Uterus (tissue), 2 donors: ENCODE results near the gene SLC26A2.

Source experiments
- POLR2A ChIP-seq, 2 donors: fragments of 450-650 bp; IDR thresholded peaks; one replicate each; pipeline ENCODE4 v1.6.1; 2016; ENCODE audit warnings: antibody characterized with exemption in 2 of 2, mild to moderate bottlenecking in 1 of 2, moderate library complexity in 1 of 2
- TF ChIP-seq, protein P1 (sequence below), 4 experiments: fragments of 200-600 bp in 2 of 4; fragments of 450-650 bp in 2 of 4; sonication (generic) in 2 of 4; IDR thresholded peaks; one replicate each; pipeline ENCODE4 v1.5.1; 2016 to 2019; ENCODE audit warnings: antibody characterized with exemption in 4 of 4, mild to moderate bottlenecking in 2 of 4, moderate library complexity in 1 of 4

GRCh38 chr5:149911031-149911430 lies 49.5 kb upstream of the SLC26A2 start:
- TF ChIP-seq, protein P1, sequence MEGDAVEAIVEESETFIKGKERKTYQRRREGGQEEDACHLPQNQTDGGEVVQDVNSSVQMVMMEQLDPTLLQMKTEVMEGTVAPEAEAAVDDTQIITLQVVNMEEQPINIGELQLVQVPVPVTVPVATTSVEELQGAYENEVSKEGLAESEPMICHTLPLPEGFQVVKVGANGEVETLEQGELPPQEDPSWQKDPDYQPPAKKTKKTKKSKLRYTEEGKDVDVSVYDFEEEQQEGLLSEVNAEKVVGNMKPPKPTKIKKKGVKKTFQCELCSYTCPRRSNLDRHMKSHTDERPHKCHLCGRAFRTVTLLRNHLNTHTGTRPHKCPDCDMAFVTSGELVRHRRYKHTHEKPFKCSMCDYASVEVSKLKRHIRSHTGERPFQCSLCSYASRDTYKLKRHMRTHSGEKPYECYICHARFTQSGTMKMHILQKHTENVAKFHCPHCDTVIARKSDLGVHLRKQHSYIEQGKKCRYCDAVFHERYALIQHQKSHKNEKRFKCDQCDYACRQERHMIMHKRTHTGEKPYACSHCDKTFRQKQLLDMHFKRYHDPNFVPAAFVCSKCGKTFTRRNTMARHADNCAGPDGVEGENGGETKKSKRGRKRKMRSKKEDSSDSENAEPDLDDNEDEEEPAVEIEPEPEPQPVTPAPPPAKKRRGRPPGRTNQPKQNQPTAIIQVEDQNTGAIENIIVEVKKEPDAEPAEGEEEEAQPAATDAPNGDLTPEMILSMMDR (IDR thresholded peaks at IDR 0.05) = no peak
- no peak for TF ChIP-seq POLR2A (IDR thresholded peaks at IDR 0.05)
